Endothelial cell of umbilical vein (primary cell): ENCODE data around the gene TAPBP. TPM values are rescaled to one million over a fixed set of nuclear protein-coding genes. Genes with fewer than 3 reads are reported as not detected.

Experiments
- BruUV-seq: library from RNA; stranded (reverse); fragments of 400-500 nt; replicated peaks from 2 replicates; lab custom pipeline; 2021; lab: Mats Ljungman, UMichigan
- CTCF ChIA-PET: fragments of 300-600, 350-600 bp; sonication (Branson Sonifier 250); formaldehyde crosslinking; loops from one replicate; lab custom pipeline; 2021; ENCODE audit warnings: antibody characterized with exemption, inconsistent platforms; lab: Charles Lee
- POLR2A ChIA-PET: fragments of 300-600, 350-600 bp; sonication (Branson Sonifier 250); formaldehyde crosslinking; loops from one replicate; lab custom pipeline; 2021; ENCODE audit warnings: antibody characterized with exemption, inconsistent platforms; lab: Charles Lee
- DNase-seq: peaks from one replicate; pipeline ENCODE4 v3.0.0-alpha.2; 2011; ENCODE audit warnings: low read depth, low spot score
- FAIRE-seq: peaks from 2 replicates; lab custom pipeline; 2011; peaks lifted over from hg19 to GRCh38; lab: Jason Lieb, UNC
- H2AFZ ChIP-seq: 2 replicates; pipeline ENCODE4 v1.6.0; 2012; ENCODE audit warnings: low read depth, low read length, control low read depth, inconsistent platforms
- H3K27ac ChIP-seq: 2 replicates; pipeline ENCODE4 v1.5.1; 2011; ENCODE audit warnings: low read depth, mild to moderate bottlenecking, control low read depth, low read length, moderate library complexity; ENCODE audit not compliant: insufficient read depth
- H3K27me3 ChIP-seq, 2 experiments: 2 replicates each; pipeline versions ENCODE4 v1.6.0 to v1.6.1; 2011; ENCODE audit warnings: low read length in 2 of 2, mixed read lengths in 1 of 2; ENCODE audit not compliant: control insufficient read depth in 2 of 2, insufficient read depth in 2 of 2
- H3K36me3 ChIP-seq, 2 experiments: 2 replicates in 1 of 2; 3 replicates in 1 of 2; pipeline ENCODE4 v1.5.1; 2011; ENCODE audit warnings: low read length in 2 of 2, mild to moderate bottlenecking in 1 of 2, moderate library complexity in 1 of 2; ENCODE audit not compliant: control insufficient read depth in 2 of 2, insufficient read depth in 2 of 2; ENCODE audit errors: extremely low read depth in 1 of 2
- H3K4me1 ChIP-seq: 3 replicates; pipeline ENCODE4 v1.5.1; 2011; ENCODE audit warnings: mild to moderate bottlenecking, low read length; ENCODE audit not compliant: control insufficient read depth, insufficient read depth; ENCODE audit errors: extremely low read depth
- H3K4me2 ChIP-seq: 2 replicates; pipeline ENCODE4 v1.6.1; 2011; ENCODE audit warnings: low read length, control low read depth, mixed read lengths; ENCODE audit not compliant: insufficient read depth
- H3K4me3 ChIP-seq, 3 experiments: fragments of 200-600 bp in 1 of 3; sonication (generic), shearing (Covaris generic) in 1 of 3; replicated peaks in 1 of 3; 2 replicates each; pipeline ENCODE4 v1.5.1; 2011 to 2016; ENCODE audit warnings: control low read depth in 3 of 3, low read length in 3 of 3, mild to moderate bottlenecking in 2 of 3, inconsistent platforms in 1 of 3, low read depth in 1 of 3, moderate library complexity in 1 of 3; ENCODE audit not compliant: insufficient read depth in 1 of 3
- H3K79me2 ChIP-seq: 2 replicates; pipeline ENCODE4 v1.6.0; 2012; ENCODE audit warnings: low read length, inconsistent platforms; ENCODE audit not compliant: control insufficient read depth, insufficient read depth
- H3K9ac ChIP-seq: replicated peaks from 2 replicates; pipeline ENCODE3; 2011; ENCODE audit warnings: low read length, control low read depth; ENCODE audit not compliant: insufficient read depth; ENCODE audit errors: extremely low read depth
- H3K9me1 ChIP-seq: replicated peaks from 3 replicates; pipeline ENCODE4 v1.6.0; 2011; ENCODE audit warnings: mild to moderate bottlenecking, low read length; ENCODE audit not compliant: control insufficient read depth, insufficient read depth; ENCODE audit errors: extremely low read depth
- H3K9me3 ChIP-seq: replicated peaks from 2 replicates; pipeline ENCODE4 v1.5.1; 2012; ENCODE audit warnings: low read length, inconsistent platforms; ENCODE audit not compliant: control insufficient read depth, insufficient read depth
- H4K20me1 ChIP-seq: replicated peaks from 2 replicates; pipeline ENCODE3; 2011; ENCODE audit warnings: mild to moderate bottlenecking, low read length; ENCODE audit not compliant: control insufficient read depth, insufficient read depth; ENCODE audit errors: extremely low read depth
- CTCF ChIP-seq, 2 donors: IDR thresholded peaks; 1 replicate in 1 of 2; 2 replicates in 1 of 2; pipeline ENCODE4 v1.5.1; 2011; ENCODE audit warnings: low read length in 2 of 2, mild to moderate bottlenecking in 2 of 2, moderate library complexity in 2 of 2, control low read depth in 1 of 2, inconsistent platforms in 1 of 2, low read depth in 1 of 2; ENCODE audit not compliant: insufficient read depth in 1 of 2; ENCODE audit errors: extremely low read depth in 1 of 2
- EZH2 ChIP-seq: IDR thresholded peaks from 2 replicates; pipeline ENCODE4 v1.6.1; 2012; ENCODE audit warnings: borderline replicate concordance, low read depth, mild to moderate bottlenecking, moderate library complexity, low read length, inconsistent platforms; ENCODE audit not compliant: severe bottlenecking
- FOS ChIP-seq: IDR thresholded peaks from 2 replicates; pipeline ENCODE4 v1.6.1; 2011; ENCODE audit warnings: mild to moderate bottlenecking, low read length, moderate library complexity, borderline replicate concordance; ENCODE audit not compliant: insufficient read depth
- GATA2 ChIP-seq: IDR thresholded peaks from 2 replicates; pipeline ENCODE4 v1.7.0; 2011; ENCODE audit warnings: low read depth, mild to moderate bottlenecking, moderate library complexity, mixed read lengths, low read length; ENCODE audit not compliant: insufficient read length, insufficient read depth
- JUN ChIP-seq: IDR thresholded peaks from 2 replicates; pipeline ENCODE4 v1.6.1; 2011; ENCODE audit warnings: borderline replicate concordance, low read depth; ENCODE audit not compliant: insufficient read length, insufficient read depth
- MAX ChIP-seq: IDR thresholded peaks from 2 replicates; pipeline ENCODE4 v1.6.1; 2011; ENCODE audit not compliant: insufficient read depth, insufficient read length
- MYC ChIP-seq: IDR thresholded peaks from one replicate; pipeline ENCODE4 v1.6.1; 2011; ENCODE audit warnings: mild to moderate bottlenecking, low read depth, low read length
- POLR2A ChIP-seq: IDR thresholded peaks from 2 replicates; pipeline ENCODE4 v1.6.1; 2012; ENCODE audit warnings: low read depth, mild to moderate bottlenecking, control low read depth, low read length
- POLR2AphosphoS5 ChIP-seq: IDR thresholded peaks from 2 replicates; pipeline ENCODE4 v1.6.1; 2012; ENCODE audit warnings: low read depth, mild to moderate bottlenecking, control low read depth, low read length, moderate library complexity; ENCODE audit not compliant: insufficient read depth
- dilution Hi-C: fragments of 300-500 bp; cut with MboI; formaldehyde crosslinking; loops from one replicate; pipeline ENCODE4 v1.15.0; 2019; ENCODE audit warnings: low sequenced_read_pairs; ENCODE audit not compliant: extremely low pct_ligation_motif_present
- intact Hi-C: fragments of 100-400 bp; cut with micrococcal nuclease; formaldehyde crosslinking; loops from one replicate; pipeline ENCODE4 v1.10.0; 2022
- polyA plus RNA-seq, 4 experiments: library from polyadenylated mRNA; depleted of rRNA in 3 of 4; stranded (reverse) in 3 of 4; unstranded in 1 of 4; fragments of >200 nt; gene quantifications; 2 replicates each; pipeline versions ENCODE4 v1.2.1 to v1.2.3, GENCODE V29; 2011 to 2012; ENCODE audit warnings: missing spikeins in 1 of 4
- total RNA-seq: library from RNA; stranded (reverse); gene quantifications from 2 replicates; pipeline ENCODE4 v1.2.3, GENCODE V29; 2021

The TAPBP gene
- total and polyA plus RNA-seq, 2 donors (not counting 3 experiments of a cell fraction or from before 2014, with no cell fraction given) = 69.6 to 98.0 TPM

- ChIA-PET CTCF (no interaction called here), POLR2A (no interaction called here)
- H3K79me2 ChIP-seq = peaks cover 30% of the 10 kb centered on the region
- TF ChIP-seq EZH2 = no peak
- no peak for TF ChIP-seq MYC
- no peak for TF ChIP-seq POLR2AphosphoS5
- TF ChIP-seq POLR2A = no peak
- TF ChIP-seq GATA2 = no peak
- TF ChIP-seq FOS = no peak
- no peak for TF ChIP-seq CTCF (IDR thresholded peaks at IDR 0.05; ENCODE audit: extremely low read depth in 1 of 2, insufficient read depth in 1 of 2, low read depth in 1 of 2, low read length in 2 of 2)
- no peak for TF ChIP-seq JUN
- TF ChIP-seq MAX = no peak
- FAIRE-seq (no peak), DNase-seq (peak; percentile 42)
- peaks cover 5 to 15% of the 10 kb centered on the region in 2 experiments for H3K36me3 ChIP-seq
- no peaks in the 10 kb centered on the region for H4K20me1 ChIP-seq
- no TSS peak for BruUV-seq
- H3K9me1 ChIP-seq = no peaks in the 10 kb centered on the region
- peak overlapping the region; percentile 81 for H3K4me2 ChIP-seq
- H3K4me1 ChIP-seq = peaks cover 37% of the 10 kb centered on the region
- intact Hi-C loops (loop anchor here (1.0 to 10.0 kb wide), 3 partner anchors 16 to 260 kb away; partner anchors contain the start of genes HSD17B8, RXRB and SLC39A7), dilution Hi-C loops (no loop called here)
- no peak overlapping the region for H3K9ac ChIP-seq
- peak overlapping the region; percentile 48 for H3K27ac ChIP-seq
- no peaks in the 10 kb centered on the region for H3K27me3 ChIP-seq
- no peak overlapping the region for H2AFZ ChIP-seq
- peak overlapping the region in 2 of 3 experiments; percentile 65 to 96 for H3K4me3 ChIP-seq
- no peaks in the 10 kb centered on the region for H3K9me3 ChIP-seq
Observed at GRCh38 chr6:33314943-33315792, 1.3 kb upstream of the TAPBP start.
